BE2C (cell line): ENCODE measurements around the gene SLC16A10.
"Not testable (repeated sequence)": the region's sequence is repeated elsewhere in the genome, so short reads cannot be mapped to it uniquely, and the experiment has no call there.

ENCODE experiments used
- DNase-seq: peaks from one replicate; pipeline ENCODE4 v3.0.0-alpha.2; 2020
- H3K27me3 ChIP-seq: fragments of 250-450 bp; sonication (Bioruptor Pico); 2 replicates; pipeline ENCODE4 v1.5.1; 2020; ENCODE audit warnings: mild to moderate bottlenecking
- H3K36me3 ChIP-seq: fragments of 250-450 bp; sonication (Bioruptor Pico); 2 replicates; pipeline ENCODE4 v1.5.1; 2020; ENCODE audit warnings: mild to moderate bottlenecking
- H3K4me1 ChIP-seq: fragments of 250-450 bp; sonication (Bioruptor Pico); 2 replicates; pipeline ENCODE4 v1.5.1; 2020
- H3K4me3 ChIP-seq: 2 replicates; pipeline ENCODE4 v1.5.1; 2011; ENCODE audit warnings: low read depth, low read length
- H3K9me3 ChIP-seq: fragments of 250-450 bp; sonication (Bioruptor Pico); 2 replicates; pipeline ENCODE4 v1.5.1; 2020
- TF ChIP-seq, protein P1 (sequence below): IDR thresholded peaks from 2 replicates; pipeline ENCODE4 v1.5.1; 2012; ENCODE audit warnings: mild to moderate bottlenecking, low read depth, low read length

The SLC16A10 gene

DNA sequence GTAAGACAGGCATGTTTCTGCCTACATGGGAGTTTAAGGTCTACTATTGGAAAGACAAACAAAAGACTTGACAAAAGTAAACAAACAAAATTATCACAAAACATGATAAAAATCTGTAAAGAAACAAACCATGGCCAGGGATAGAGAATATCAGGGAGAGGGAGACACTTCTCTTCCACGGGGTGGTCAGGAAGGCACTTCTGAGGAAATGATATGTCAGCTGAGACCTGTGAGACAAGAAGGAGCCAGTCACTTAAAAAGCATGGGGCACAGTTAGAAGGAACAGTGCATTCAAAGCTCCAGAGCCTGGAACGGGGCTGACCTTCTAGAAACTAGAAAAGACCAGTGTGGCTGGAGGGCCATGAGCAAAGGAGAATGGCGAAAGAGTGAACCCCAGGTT is 35.1 kb upstream of the SLC16A10 start:
- TF ChIP-seq, protein P1, sequence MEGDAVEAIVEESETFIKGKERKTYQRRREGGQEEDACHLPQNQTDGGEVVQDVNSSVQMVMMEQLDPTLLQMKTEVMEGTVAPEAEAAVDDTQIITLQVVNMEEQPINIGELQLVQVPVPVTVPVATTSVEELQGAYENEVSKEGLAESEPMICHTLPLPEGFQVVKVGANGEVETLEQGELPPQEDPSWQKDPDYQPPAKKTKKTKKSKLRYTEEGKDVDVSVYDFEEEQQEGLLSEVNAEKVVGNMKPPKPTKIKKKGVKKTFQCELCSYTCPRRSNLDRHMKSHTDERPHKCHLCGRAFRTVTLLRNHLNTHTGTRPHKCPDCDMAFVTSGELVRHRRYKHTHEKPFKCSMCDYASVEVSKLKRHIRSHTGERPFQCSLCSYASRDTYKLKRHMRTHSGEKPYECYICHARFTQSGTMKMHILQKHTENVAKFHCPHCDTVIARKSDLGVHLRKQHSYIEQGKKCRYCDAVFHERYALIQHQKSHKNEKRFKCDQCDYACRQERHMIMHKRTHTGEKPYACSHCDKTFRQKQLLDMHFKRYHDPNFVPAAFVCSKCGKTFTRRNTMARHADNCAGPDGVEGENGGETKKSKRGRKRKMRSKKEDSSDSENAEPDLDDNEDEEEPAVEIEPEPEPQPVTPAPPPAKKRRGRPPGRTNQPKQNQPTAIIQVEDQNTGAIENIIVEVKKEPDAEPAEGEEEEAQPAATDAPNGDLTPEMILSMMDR: no peak
- Histone ChIP-seq H3K36me3 (no peaks in the 10 kb centered on the region), H3K9me3 (no peaks in the 10 kb centered on the region), H3K4me3 (no peak overlapping the region), H3K27me3 (no peaks in the 10 kb centered on the region), H3K4me1 (no peaks in the 10 kb centered on the region)
- no peak for DNase-seq

DNA sequence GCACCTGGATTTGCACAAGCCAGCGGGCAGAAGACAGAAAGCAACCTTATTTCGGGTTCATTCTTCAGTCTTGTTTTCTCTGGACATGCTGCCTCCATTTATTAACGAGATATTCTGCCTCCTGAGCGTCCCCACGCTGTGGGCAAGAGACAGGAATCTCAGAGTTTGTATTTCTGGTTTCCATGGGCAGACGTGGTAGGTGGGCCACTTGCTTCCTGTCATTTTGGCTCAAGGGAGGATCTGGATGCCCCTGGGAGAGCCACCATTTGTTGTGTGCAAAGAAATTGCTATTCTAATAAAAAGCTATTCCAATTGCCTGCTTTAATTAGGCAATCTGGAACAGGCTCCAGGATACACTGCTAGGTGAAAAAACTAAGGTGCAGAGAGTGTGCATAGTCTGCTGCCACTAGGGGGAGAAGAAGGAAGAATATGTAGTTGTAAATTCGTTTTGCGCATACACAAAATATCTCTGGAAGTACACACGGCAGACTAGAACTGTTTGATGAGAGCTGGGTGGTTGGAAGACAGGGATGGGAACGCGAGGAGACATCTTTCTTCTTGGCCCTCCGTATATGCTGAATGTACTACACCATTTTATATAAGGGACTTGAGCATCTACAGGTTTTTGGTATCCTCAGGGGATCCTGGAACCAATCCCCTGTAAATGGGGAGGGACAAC is 30.1 kb upstream of the SLC16A10 start:
- H3K36me3 ChIP-seq: no peaks in the 10 kb centered on the region
- no peaks in the 10 kb centered on the region for H3K4me1 ChIP-seq
- peak; percentile 34 for DNase-seq
- TF ChIP-seq, protein P1: peak; percentile 91
- H3K27me3 ChIP-seq: no peaks in the 10 kb centered on the region
- H3K4me3 ChIP-seq: no peak overlapping the region
- no peaks in the 10 kb centered on the region for H3K9me3 ChIP-seq

DNA sequence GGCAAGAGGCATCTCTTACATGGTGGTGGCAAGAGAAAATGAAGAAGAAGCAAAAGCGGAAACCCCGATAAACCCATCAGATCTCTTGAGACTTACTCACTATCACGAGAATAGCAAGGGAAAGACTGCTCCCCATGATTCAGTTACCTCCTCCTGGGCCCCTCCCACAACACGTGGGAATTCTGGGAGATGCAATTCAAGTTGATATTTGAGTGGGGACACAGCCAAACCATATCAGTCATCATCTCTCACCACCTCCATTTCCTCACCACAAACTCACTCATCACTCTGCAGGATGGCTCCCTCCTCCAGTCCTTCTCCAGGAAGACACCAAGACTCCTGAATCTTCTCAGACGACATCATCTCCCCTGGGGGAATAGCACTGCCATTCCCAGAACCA is 25.8 kb upstream of the SLC16A10 start:
- DNase-seq: no peak
- Histone ChIP-seq H3K4me1 (no peaks in the 10 kb centered on the region), H3K27me3 (no peaks in the 10 kb centered on the region), H3K36me3 (no peaks in the 10 kb centered on the region), H3K9me3 (no peaks in the 10 kb centered on the region), H3K4me3 (no peak overlapping the region)
- TF ChIP-seq, protein P1: no peak

DNA sequence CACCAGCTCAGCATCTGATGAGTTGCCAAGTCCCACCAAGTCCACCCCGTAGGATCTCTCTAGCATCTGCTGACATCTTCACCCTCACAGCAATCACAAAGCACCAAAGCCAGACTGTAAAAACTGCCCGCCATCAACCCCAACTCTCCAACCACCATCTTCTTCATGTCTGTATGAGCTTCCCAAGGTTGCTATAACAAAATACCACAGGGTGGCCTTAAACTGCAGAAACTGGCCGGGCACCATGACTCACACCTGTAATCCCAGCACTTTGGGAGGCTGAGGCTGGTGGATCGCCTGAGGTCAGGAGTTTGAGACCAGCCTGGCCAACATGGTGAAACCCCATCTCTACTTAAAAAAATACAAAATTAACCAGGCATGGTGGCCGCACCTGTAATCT is 25.3 kb upstream of the SLC16A10 start:
- DNase-seq, H3K4me1 ChIP-seq, H3K36me3 ChIP-seq, H3K27me3 ChIP-seq, H3K4me3 ChIP-seq, H3K9me3 ChIP-seq: not testable (repeated sequence)

DNA sequence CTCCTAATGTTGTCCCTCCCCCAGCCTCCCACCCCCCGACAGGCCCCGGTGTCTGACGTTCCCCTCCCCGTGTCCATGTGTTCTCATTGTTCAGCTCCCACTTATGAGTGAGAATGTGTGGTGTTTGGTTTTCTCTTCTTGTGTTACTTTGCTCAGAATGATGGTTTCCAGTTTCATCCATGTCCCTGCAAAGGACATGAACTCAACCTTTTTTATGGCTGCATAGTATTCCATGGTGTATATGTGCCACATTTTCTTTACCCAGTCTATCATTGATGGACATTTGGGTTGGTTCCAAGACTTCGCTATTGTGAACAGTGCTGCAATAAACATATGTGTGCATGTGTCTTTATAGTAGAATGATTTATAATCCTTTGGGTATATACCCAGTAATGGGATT is 24.4 kb upstream of the SLC16A10 start:
- H3K36me3 ChIP-seq, DNase-seq, H3K4me1 ChIP-seq, H3K27me3 ChIP-seq, H3K4me3 ChIP-seq, H3K9me3 ChIP-seq: not testable (repeated sequence)

DNA sequence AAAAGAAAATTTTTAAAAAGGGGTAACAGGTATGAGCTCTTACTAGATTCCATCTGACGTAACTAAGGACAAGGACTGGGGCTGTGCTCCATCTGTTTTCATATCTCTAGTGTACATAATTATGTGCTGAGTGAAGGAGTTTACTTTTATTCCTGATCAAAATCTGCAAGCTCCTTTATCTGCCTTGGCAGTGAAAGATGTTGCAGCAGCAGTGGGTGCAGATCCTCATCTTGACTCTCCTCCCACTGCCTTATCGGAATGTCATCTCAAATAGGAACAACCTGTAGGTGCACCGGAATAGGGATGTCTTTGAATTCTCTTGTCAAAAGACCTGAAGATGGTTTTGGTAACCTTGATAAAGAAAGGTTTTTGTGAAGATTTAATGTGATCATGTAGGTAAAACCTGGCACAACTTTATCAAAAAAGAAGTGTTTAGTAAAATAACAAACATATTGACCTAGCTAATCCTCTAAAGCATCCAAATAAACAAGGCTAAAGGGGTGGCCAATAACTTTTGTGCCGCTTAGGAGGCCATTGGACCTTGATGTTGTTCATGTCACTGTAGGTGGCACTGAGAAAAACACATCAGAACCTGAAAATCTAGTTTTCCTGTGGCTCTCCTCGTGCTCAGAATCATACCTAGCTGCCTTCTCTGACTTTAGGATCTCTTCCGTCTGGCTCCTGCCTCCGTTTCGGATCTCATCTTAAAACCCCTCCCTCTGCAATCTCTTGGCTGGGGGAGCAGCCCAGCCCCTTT is 19.0 kb upstream of the SLC16A10 start:
- TF ChIP-seq, protein P1: no peak

DNA sequence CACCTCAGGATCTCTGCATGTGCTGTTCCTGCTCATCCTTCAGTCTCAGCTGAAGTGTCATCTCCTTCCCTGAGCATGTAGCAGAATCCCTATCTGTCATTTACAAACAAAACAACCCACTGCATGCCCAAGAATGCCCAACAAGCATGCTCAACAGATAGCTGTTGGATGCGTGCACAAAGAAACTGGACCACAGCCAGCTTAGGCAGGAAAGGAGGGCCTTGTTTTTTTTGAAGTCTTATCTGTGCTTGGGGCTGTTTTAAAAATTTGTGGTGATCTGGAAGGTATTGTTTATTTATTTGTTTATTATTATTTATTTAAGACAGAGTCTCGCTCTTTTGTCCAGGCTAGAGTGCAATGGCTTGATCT is 18.5 kb upstream of the SLC16A10 start:
- Histone ChIP-seq H3K27me3 (no peaks in the 10 kb centered on the region), H3K9me3 (no peaks in the 10 kb centered on the region), H3K4me3 (no peak overlapping the region), H3K4me1 (no peaks in the 10 kb centered on the region), H3K36me3 (no peaks in the 10 kb centered on the region)
- no peak for DNase-seq
- TF ChIP-seq, protein P1: no peak

More for the DNA sequence above, 19.0 kb upstream of the SLC16A10 start:
- H3K27me3 ChIP-seq: no peaks in the 10 kb centered on the region
- DNase-seq: no peak
- no peaks in the 10 kb centered on the region for H3K9me3 ChIP-seq
- H3K4me1 ChIP-seq: no peaks in the 10 kb centered on the region
- no peak overlapping the region for H3K4me3 ChIP-seq
- no peaks in the 10 kb centered on the region for H3K36me3 ChIP-seq
